RPMI8226 (cell line): ENCODE data around the gene IDE.

ENCODE experiments used
- DNase-seq: peaks from one replicate; pipeline ENCODE4 v3.0.0-alpha.2; 2015

IDE gene

GRCh38 chr10:92562424-92562823 is 11.5 kb downstream of the IDE start:
- no peak for DNase-seq

- DNase-seq = no peak
These were observed 14.8 kb downstream of the IDE start for GRCh38 chr10:92559046-92559445.

- DNase-seq = no peak
These were observed 19.9 kb downstream of the IDE start for GRCh38 chr10:92553959-92554358.

GRCh38 chr10:92552310-92552709 is 21.6 kb downstream of the IDE start:
- DNase-seq = no peak

GRCh38 chr10:92550924-92551323 is 23.0 kb downstream of the IDE start:
- DNase-seq = no peak

GRCh38 chr10:92547676-92548075 is 26.2 kb downstream of the IDE start:
- DNase-seq = no peak

- no peak for DNase-seq
These were observed 28.3 kb downstream of the IDE start for GRCh38 chr10:92545556-92545955.

- peak; percentile 28 for DNase-seq
These were observed 29.6 kb downstream of the IDE start for GRCh38 chr10:92544296-92544695.

- DNase-seq = no peak
These were observed 31.4 kb downstream of the IDE start for GRCh38 chr10:92542458-92542857.

GRCh38 chr10:92541583-92541982 is 32.3 kb downstream of the IDE start:
- no peak for DNase-seq

- no peak for DNase-seq
These were observed 35.5 kb downstream of the IDE start for GRCh38 chr10:92538231-92538958.

- no peak for DNase-seq
These were observed 42.9 kb downstream of the IDE start for GRCh38 chr10:92530891-92531535.

- no peak for DNase-seq
These were observed 43.5 kb downstream of the IDE start for GRCh38 chr10:92530421-92530820.

- no peak for DNase-seq
These were observed 46.2 kb downstream of the IDE start for GRCh38 chr10:92527716-92528115.

GRCh38 chr10:92523639-92524038 is 50.3 kb downstream of the IDE start:
- DNase-seq = no peak

- peak; percentile 68 for DNase-seq
These were observed 56.7 kb downstream of the IDE start for GRCh38 chr10:92517034-92517655.

GRCh38 chr10:92508866-92509265 is 65.0 kb downstream of the IDE start:
- no peak for DNase-seq

GRCh38 chr10:92506336-92506735 is 67.6 kb downstream of the IDE start:
- DNase-seq = no peak

- no peak for DNase-seq
These were observed 68.8 kb downstream of the IDE start for GRCh38 chr10:92505044-92505443.

- DNase-seq = no peak
These were observed 71.5 kb downstream of the IDE start for GRCh38 chr10:92502296-92502808.

- DNase-seq = no peak
These were observed 80.5 kb downstream of the IDE start for GRCh38 chr10:92493362-92493761.

GRCh38 chr10:92492748-92493240 is 81.1 kb downstream of the IDE start:
- no peak for DNase-seq

- no peak for DNase-seq
These were observed 83.5 kb downstream of the IDE start for GRCh38 chr10:92490387-92490786.

- no peak for DNase-seq
These were observed 87.3 kb downstream of the IDE start for GRCh38 chr10:92486637-92487036.
